HEK293 (cell line): ENCODE data around the gene UBAC2.

ENCODE experiments used
- CTCF ChIA-PET: fragments of 350-600 bp; formaldehyde crosslinking; extraction: SDS; loops from one replicate; lab custom pipeline; 2021; ENCODE audit warnings: antibody characterized with exemption; lab: Yijun Ruan, JAX
- POLR2A ChIA-PET: fragments of 300-600 bp; formaldehyde crosslinking; extraction: SDS; loops from one replicate; lab custom pipeline; 2020; ENCODE audit warnings: antibody characterized with exemption, inconsistent platforms; lab: Yijun Ruan, JAX
- H3K27ac ChIP-seq: fragments of 200-500 bp; sonication (Bioruptor generic); 2 replicates; pipeline ENCODE4 v1.5.1; 2014; ENCODE audit warnings: low read depth, low read length, control low read depth, inconsistent platforms; ENCODE audit errors: extremely low read depth
- H3K36me3 ChIP-seq, 2 experiments: fragments of 200-500 bp in 1 of 2; sonication (Bioruptor generic) in 1 of 2; 1 replicate in 1 of 2; 2 replicates in 1 of 2; pipeline ENCODE4 v1.5.1; 2014 to 2017; ENCODE audit warnings: inconsistent platforms in 2 of 2, low read length in 2 of 2; ENCODE audit not compliant: control insufficient read depth in 2 of 2, insufficient read depth in 1 of 2
- H3K4me1 ChIP-seq: fragments of 200-500 bp; sonication (Bioruptor generic); 2 replicates; pipeline ENCODE4 v1.5.1; 2014; ENCODE audit warnings: mild to moderate bottlenecking, low read length, inconsistent platforms; ENCODE audit not compliant: control insufficient read depth, insufficient read depth
- H3K4me3 ChIP-seq: 2 replicates; pipeline ENCODE4 v1.5.1; 2011; ENCODE audit warnings: low read depth, mild to moderate bottlenecking, control low read depth, low read length, moderate library complexity
- H3K9me3 ChIP-seq: fragments of 200-500 bp; sonication (Bioruptor generic); 2 replicates; pipeline ENCODE4 v1.5.1; 2014; ENCODE audit warnings: low read depth, low read length, inconsistent platforms; ENCODE audit not compliant: control insufficient read depth, insufficient read depth
- GFI1B ChIP-seq: fragments of 450-650 bp; formaldehyde crosslinking; IDR thresholded peaks from 2 replicates; pipeline ENCODE4 v1.5.1; 2016; ENCODE audit warnings: missing biosample characterization, missing genetic modification characterization
- INSM2 ChIP-seq: fragments of 450-650 bp; formaldehyde crosslinking; IDR thresholded peaks from 2 replicates; pipeline ENCODE4 v1.5.1; 2016; ENCODE audit warnings: missing biosample characterization, missing genetic modification characterization
- KLF17 ChIP-seq: fragments of 450-650 bp; formaldehyde crosslinking; IDR thresholded peaks from 2 replicates; pipeline ENCODE4 v1.5.1; 2016; ENCODE audit warnings: missing biosample characterization, missing genetic modification characterization
- MEIS1 ChIP-seq: sonication (generic); formaldehyde crosslinking; IDR thresholded peaks from 2 replicates; pipeline ENCODE4 v1.8.1; 2022; ENCODE audit warnings: missing genetic modification reagents, mild to moderate bottlenecking, borderline replicate concordance
- OSR2 ChIP-seq: fragments of 450-650 bp; formaldehyde crosslinking; IDR thresholded peaks from 2 replicates; pipeline ENCODE4 v1.5.1; 2016; ENCODE audit warnings: missing biosample characterization, missing genetic modification characterization
- YY2 ChIP-seq: fragments of 450-650 bp; formaldehyde crosslinking; IDR thresholded peaks from 2 replicates; pipeline ENCODE4 v1.5.1; 2016; ENCODE audit warnings: missing biosample characterization, missing genetic modification characterization
- ZFP37 ChIP-seq: fragments of 450-650 bp; formaldehyde crosslinking; IDR thresholded peaks from 2 replicates; pipeline ENCODE4 v1.5.1; 2016; ENCODE audit warnings: missing biosample characterization, missing genetic modification characterization
- ZNF112 ChIP-seq: fragments of 450-650 bp; formaldehyde crosslinking; IDR thresholded peaks from 2 replicates; pipeline ENCODE4 v1.5.0; 2017; ENCODE audit warnings: missing biosample characterization, missing genetic modification characterization
- ZNF121 ChIP-seq: fragments of 450-650 bp; formaldehyde crosslinking; IDR thresholded peaks from 2 replicates; pipeline ENCODE4 v1.5.1; 2016; ENCODE audit warnings: missing biosample characterization, missing genetic modification characterization
- ZNF155 ChIP-seq: fragments of 450-650 bp; formaldehyde crosslinking; IDR thresholded peaks from 2 replicates; pipeline ENCODE4 v1.5.1; 2016; ENCODE audit warnings: missing biosample characterization, missing genetic modification characterization
- ZNF175 ChIP-seq: fragments of 450-650 bp; formaldehyde crosslinking; IDR thresholded peaks from 2 replicates; pipeline ENCODE4 v1.5.1; 2016; ENCODE audit warnings: missing biosample characterization, missing genetic modification characterization
- ZNF335 ChIP-seq: fragments of 450-650 bp; formaldehyde crosslinking; conservative IDR thresholded peaks from 2 replicates; pipeline ENCODE4 v1.5.1; 2016; ENCODE audit warnings: missing biosample characterization, missing genetic modification characterization
- ZNF488 ChIP-seq: fragments of 450-650 bp; formaldehyde crosslinking; IDR thresholded peaks from 2 replicates; pipeline ENCODE4 v1.5.1; 2016; ENCODE audit warnings: missing biosample characterization, missing genetic modification characterization
- ZNF585B ChIP-seq: fragments of 450-650 bp; formaldehyde crosslinking; IDR thresholded peaks from 2 replicates; pipeline ENCODE4 v1.5.1; 2016; ENCODE audit warnings: missing biosample characterization, missing genetic modification characterization
- ZNF596 ChIP-seq: fragments of 450-650 bp; IDR thresholded peaks from 2 replicates; pipeline ENCODE4 v1.5.0; 2018; ENCODE audit warnings: missing biosample characterization, mild to moderate bottlenecking, missing genetic modification characterization, moderate library complexity
- ZNF639 ChIP-seq: fragments of 450-650 bp; formaldehyde crosslinking; IDR thresholded peaks from 2 replicates; pipeline ENCODE4 v1.5.1; 2016; ENCODE audit warnings: missing biosample characterization, missing genetic modification characterization
- ZNF654 ChIP-seq: fragments of 450-650 bp; formaldehyde crosslinking; IDR thresholded peaks from 2 replicates; pipeline ENCODE4 v1.5.1; 2016; ENCODE audit warnings: low read depth, missing biosample characterization, missing genetic modification characterization
- ZNF677 ChIP-seq: fragments of 450-650 bp; IDR thresholded peaks from 2 replicates; pipeline ENCODE4 v1.5.0; 2018; ENCODE audit warnings: missing biosample characterization, mild to moderate bottlenecking, missing genetic modification characterization, moderate library complexity
- ZNF768 ChIP-seq: fragments of 450-650 bp; formaldehyde crosslinking; IDR thresholded peaks from 2 replicates; pipeline ENCODE4 v1.5.1; 2018; ENCODE audit warnings: missing biosample characterization, mild to moderate bottlenecking, missing genetic modification characterization
- ZNF837 ChIP-seq: fragments of 450-650 bp; formaldehyde crosslinking; IDR thresholded peaks from 2 replicates; pipeline ENCODE4 v1.5.1; 2016; ENCODE audit warnings: missing biosample characterization, missing genetic modification characterization
- ZSCAN23 ChIP-seq: fragments of 450-650 bp; formaldehyde crosslinking; IDR thresholded peaks from 2 replicates; pipeline ENCODE4 v1.5.1; 2016; ENCODE audit warnings: missing biosample characterization, missing genetic modification characterization

UBAC2 gene

GRCh38 chr13:99256283-99256682 is 55.6 kb downstream of the UBAC2 start:
- no peak for TF ChIP-seq GFI1B (tag by site-specific recombination)
- TF ChIP-seq ZNF121 (tag by site-specific recombination) = no peak
- no peak for TF ChIP-seq ZNF585B (tag by site-specific recombination)
- no peak for TF ChIP-seq ZNF654
- no peak for TF ChIP-seq ZNF596
- TF ChIP-seq ZNF112 (tag by site-specific recombination) = no peak
- no peak for TF ChIP-seq ZSCAN23 (tag by site-specific recombination)
- POLR2A ChIA-PET = interaction anchor here (1.1 kb wide), 1 partner anchor 65 kb away, joined by 3 read pairs; no protein-coding TSS in a partner anchor
- Histone ChIP-seq H3K4me3 (no peak overlapping the region), H3K27ac (no peak overlapping the region), H3K9me3 (no peaks in the 10 kb centered on the region), H3K4me1 (no peaks in the 10 kb centered on the region), H3K36me3 (peaks cover 0 to 11% of the 10 kb centered on the region in 2 experiments; a peak in 1 of 3 replicates)
- CTCF ChIA-PET = interaction anchor here (0.8 to 2.0 kb wide), 7 partner anchors 8 to 190 kb away, joined by 3 to 9 read pairs (median 4); no protein-coding TSS in a partner anchor

GRCh38 chr13:99256709-99257108 is 56.1 kb downstream of the UBAC2 start:
- H3K4me3 ChIP-seq = no peak overlapping the region
- H3K27ac ChIP-seq = no peak overlapping the region
- peaks cover 0 to 11% of the 10 kb centered on the region in 2 experiments; a peak in 1 of 3 replicates for H3K36me3 ChIP-seq
- H3K9me3 ChIP-seq = no peaks in the 10 kb centered on the region
- no peaks in the 10 kb centered on the region for H3K4me1 ChIP-seq
- no peak for TF ChIP-seq ZNF175
- TF ChIP-seq ZNF837 (tag by site-specific recombination) = no peak
- TF ChIP-seq ZNF155 (tag by site-specific recombination) = no peak
- ChIA-PET POLR2A (no interaction called here), CTCF (interaction anchor here (1.2 to 2.0 kb wide), 4 partner anchors 8 to 180 kb away, joined by 4 to 9 read pairs (median 5); no protein-coding TSS in a partner anchor)

- Histone ChIP-seq H3K4me3 (no peak overlapping the region), H3K9me3 (no peaks in the 10 kb centered on the region), H3K27ac (no peak overlapping the region), H3K36me3 (peaks cover 0 to 11% of the 10 kb centered on the region in 2 experiments; a peak in 1 of 3 replicates), H3K4me1 (no peaks in the 10 kb centered on the region)
- POLR2A ChIA-PET = no interaction called here
- CTCF ChIA-PET = interaction anchor here (1.2 kb wide), 1 partner anchor 9 kb away, joined by 5 read pairs; no protein-coding TSS in a partner anchor
- TF ChIP-seq ZNF596 (no peak), ZFP37 (tag by site-specific recombination) (no peak), YY2 (tag by site-specific recombination) (no peak), OSR2 (tag by site-specific recombination) (no peak), ZNF768 (tag by site-specific recombination) (no peak), MEIS1 (CRISPR knock-in tag) (no peak), KLF17 (tag by site-specific recombination) (no peak), ZNF488 (tag by site-specific recombination) (no peak), ZNF335 (tag by site-specific recombination) (no peak), ZNF639 (tag by site-specific recombination) (no peak), ZNF677 (tag by site-specific recombination) (no peak), INSM2 (tag by site-specific recombination) (no peak)
Measured at GRCh38 chr13:99257291-99257690, 56.6 kb downstream of the UBAC2 start.
